SU-DHL-6 (cell line): Measurements from ENCODE around the gene OR7C2.

Experiments
- H2AFZ ChIP-seq: fragments of 200-600 bp; sonication (generic); 2 replicates; pipeline ENCODE4 v1.6.1; 2014; ENCODE audit warnings: low read depth, mild to moderate bottlenecking, moderate library complexity, mixed read lengths, antibody characterized with exemption, low read length; ENCODE audit not compliant: severe bottlenecking
- H3F3A ChIP-seq: fragments of 200-600 bp; shearing (Covaris generic); 2 replicates; pipeline ENCODE4 v1.6.0; 2016; ENCODE audit warnings: antibody characterized with exemption, mild to moderate bottlenecking; ENCODE audit not compliant: insufficient read depth
- H3K27ac ChIP-seq: fragments of 200-600 bp; sonication (generic); 2 replicates; pipeline ENCODE4 v1.5.1; 2016; ENCODE audit warnings: low read depth, mild to moderate bottlenecking, low read length, moderate library complexity, mixed read lengths
- H3K27me3 ChIP-seq: fragments of 200-600 bp; sonication (generic), shearing (Covaris generic); 2 replicates; pipeline ENCODE4 v1.6.0; 2014; ENCODE audit warnings: mild to moderate bottlenecking, low read length
- H3K36me3 ChIP-seq: fragments of 200-600 bp; sonication (generic); 2 replicates; pipeline ENCODE4 v1.6.1; 2014; ENCODE audit warnings: mild to moderate bottlenecking, low read length, mixed read lengths
- H3K4me2 ChIP-seq: fragments of 300-600, 200-600 bp; shearing (Covaris generic), sonication (generic); 2 replicates; pipeline ENCODE4 v1.6.0; 2014; ENCODE audit warnings: low read length, low read depth, mild to moderate bottlenecking; ENCODE audit not compliant: poor library complexity, severe bottlenecking
- H3K4me3 ChIP-seq: fragments of 200-600 bp; sonication (generic); 2 replicates; pipeline ENCODE4 v1.5.1; 2014; ENCODE audit warnings: antibody characterized with exemption, low read length, mild to moderate bottlenecking, mixed read lengths; ENCODE audit not compliant: insufficient read depth, poor library complexity, severe bottlenecking
- H3K79me2 ChIP-seq: fragments of 200-600 bp; sonication (generic); 2 replicates; pipeline ENCODE4 v1.6.1; 2014; ENCODE audit warnings: mild to moderate bottlenecking, low read length, moderate library complexity; ENCODE audit not compliant: insufficient read depth
- H3K9ac ChIP-seq: fragments of 200-600 bp; sonication (generic); 2 replicates; pipeline ENCODE4 v1.7.0; 2014; ENCODE audit warnings: mild to moderate bottlenecking, low read length
- H3K9me2 ChIP-seq: fragments of 200-600 bp; sonication (generic); replicated peaks from 2 replicates; pipeline ENCODE4 v1.6.1; 2014; ENCODE audit warnings: low read length; ENCODE audit not compliant: insufficient read depth
- H3K9me3 ChIP-seq: fragments of 200-600 bp; sonication (generic); 2 replicates; pipeline ENCODE4 v1.6.1; 2014; ENCODE audit warnings: low read length, mixed read lengths; ENCODE audit not compliant: insufficient read depth
- H4K20me1 ChIP-seq: fragments of 200-600 bp; sonication (generic); 2 replicates; pipeline ENCODE4 v1.6.1; 2014; ENCODE audit warnings: low read depth, mild to moderate bottlenecking, antibody characterized with exemption, low read length, moderate library complexity, mixed read lengths
- CTCF ChIP-seq: fragments of 200-600 bp; sonication (generic); IDR thresholded peaks from one replicate; pipeline ENCODE4 v1.5.1; 2017; ENCODE audit warnings: antibody characterized with exemption, mild to moderate bottlenecking, low read length, moderate library complexity; ENCODE audit not compliant: insufficient read depth, poor library complexity, severe bottlenecking
- EZH2phosphoT487 ChIP-seq: fragments of 200-600 bp; sonication (generic), shearing (Covaris generic); conservative IDR thresholded peaks from 2 replicates; pipeline ENCODE4 v1.6.1; 2018; ENCODE audit warnings: mild to moderate bottlenecking, antibody characterized with exemption, low read length, moderate library complexity, mixed read lengths

The OR7C2 gene

GRCh38 chr19:14915116-14915515, 26.2 kb upstream of the OR7C2 start:
- H3K27ac ChIP-seq, result no peak overlapping the region
- no peaks in the 10 kb centered on the region for H3K27me3 ChIP-seq
- H3K9me3 ChIP-seq, result peaks cover 12% of the 10 kb centered on the region; the same call in 1 of the 2 replicates
- no peaks in the 10 kb centered on the region for H3K79me2 ChIP-seq
- no peaks in the 10 kb centered on the region for H4K20me1 ChIP-seq
- H2AFZ ChIP-seq, result no peak overlapping the region
- no peaks in the 10 kb centered on the region for H3F3A ChIP-seq
- H3K9me2 ChIP-seq, result no peaks in the 10 kb centered on the region
- TF ChIP-seq EZH2phosphoT487 (no peak), CTCF (no peak)
- no peak overlapping the region for H3K4me3 ChIP-seq
- no peak overlapping the region for H3K9ac ChIP-seq
- no peak overlapping the region for H3K4me2 ChIP-seq
- H3K36me3 ChIP-seq, result no peaks in the 10 kb centered on the region

GRCh38 chr19:14916848-14917247, 24.4 kb upstream of the OR7C2 start:
- Histone ChIP-seq H3K4me3 (no peak overlapping the region), H3F3A (no peaks in the 10 kb centered on the region), H3K9ac (no peak overlapping the region), H4K20me1 (no peaks in the 10 kb centered on the region), H3K36me3 (no peaks in the 10 kb centered on the region), H2AFZ (no peak overlapping the region), H3K79me2 (no peaks in the 10 kb centered on the region), H3K9me2 (no peaks in the 10 kb centered on the region), H3K27ac (no peak overlapping the region), H3K4me2 (no peak overlapping the region), H3K9me3 (peaks cover 12% of the 10 kb centered on the region; the same call in 1 of the 2 replicates), H3K27me3 (no peaks in the 10 kb centered on the region)
- TF ChIP-seq CTCF, result no peak
- no peak for TF ChIP-seq EZH2phosphoT487

GRCh38 chr19:14933506-14933905, 7.8 kb upstream of the OR7C2 start:
- H4K20me1 ChIP-seq, result no peaks in the 10 kb centered on the region
- no peak overlapping the region for H3K27ac ChIP-seq
- no peaks in the 10 kb centered on the region for H3F3A ChIP-seq
- no peak overlapping the region for H3K9ac ChIP-seq
- H3K4me2 ChIP-seq, result no peak overlapping the region
- H3K9me3 ChIP-seq, result no peaks in the 10 kb centered on the region
- no peak for TF ChIP-seq CTCF
- TF ChIP-seq EZH2phosphoT487, result no peak
- no peaks in the 10 kb centered on the region for H3K9me2 ChIP-seq
- no peaks in the 10 kb centered on the region for H3K36me3 ChIP-seq
- no peaks in the 10 kb centered on the region for H3K79me2 ChIP-seq
- H3K4me3 ChIP-seq, result no peak overlapping the region
- no peak overlapping the region for H2AFZ ChIP-seq
- H3K27me3 ChIP-seq, result no peaks in the 10 kb centered on the region
